HAP-1 (cell line): ENCODE measurements around the gene FOLR2.

Experiments used
- DNase-seq, 2 experiments: peaks; one replicate each; pipeline ENCODE4 v3.0.0-alpha.2; 2016 to 2020; ENCODE audit warnings: low spot score in 2 of 2
- H3K27me3 ChIP-seq: fragments of 250-450 bp; sonication (Bioruptor Pico); 2 replicates; pipeline ENCODE4 v1.5.1; 2020; ENCODE audit warnings: low read depth, mild to moderate bottlenecking, moderate library complexity
- H3K36me3 ChIP-seq: fragments of 250-450 bp; sonication (Bioruptor Pico); replicated peaks from 2 replicates; pipeline ENCODE4 v1.5.1; 2020; ENCODE audit warnings: mild to moderate bottlenecking
- H3K4me1 ChIP-seq: fragments of 250-450 bp; sonication (Bioruptor Pico); 2 replicates; pipeline ENCODE4 v1.5.1; 2020; ENCODE audit warnings: mild to moderate bottlenecking
- H3K4me3 ChIP-seq: fragments of 250-450 bp; sonication (Bioruptor Pico); 2 replicates; pipeline ENCODE4 v1.5.1; 2020; ENCODE audit warnings: mild to moderate bottlenecking, moderate library complexity
- H3K9me3 ChIP-seq: fragments of 250-450 bp; sonication (Bioruptor Pico); 2 replicates; pipeline ENCODE4 v1.5.1; 2020; ENCODE audit warnings: mild to moderate bottlenecking, moderate library complexity
- in situ Hi-C: fragments of 300-500 bp; cut with MboI; formaldehyde crosslinking; loops from 3 replicates; pipeline ENCODE4 v1.14.3; 2020; ENCODE audit warnings: low sequenced_read_pairs, inconsistent platforms, mixed read lengths

The FOLR2 gene

DNA sequence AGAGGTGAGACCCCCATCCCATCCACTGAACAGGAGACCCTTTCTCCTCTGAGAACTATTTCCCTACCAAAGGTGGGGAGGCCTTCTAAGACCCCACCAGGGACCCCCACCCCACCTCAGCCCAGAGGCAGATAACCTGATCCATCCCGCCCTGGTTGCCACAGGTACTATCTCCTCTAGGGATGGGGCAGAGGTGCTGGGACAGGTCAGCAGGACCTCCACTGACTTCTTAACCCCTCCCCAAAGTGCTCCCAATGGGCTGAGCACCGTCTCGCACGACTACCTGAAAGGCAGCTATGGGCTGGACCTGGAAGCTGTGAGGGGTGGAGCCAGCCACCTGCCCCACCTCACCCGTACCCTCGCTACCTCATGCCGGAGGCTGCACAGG lies 12.2 kb downstream of the FOLR2 start:
- no peaks in the 10 kb centered on the region for H3K4me1 ChIP-seq
- no peaks in the 10 kb centered on the region for H3K27me3 ChIP-seq
- H3K36me3 ChIP-seq = peaks cover 72% of the 10 kb centered on the region
- no peak for DNase-seq
- in situ Hi-C loops = no loop called here
- H3K9me3 ChIP-seq = no peaks in the 10 kb centered on the region
- no peak overlapping the region for H3K4me3 ChIP-seq

DNA sequence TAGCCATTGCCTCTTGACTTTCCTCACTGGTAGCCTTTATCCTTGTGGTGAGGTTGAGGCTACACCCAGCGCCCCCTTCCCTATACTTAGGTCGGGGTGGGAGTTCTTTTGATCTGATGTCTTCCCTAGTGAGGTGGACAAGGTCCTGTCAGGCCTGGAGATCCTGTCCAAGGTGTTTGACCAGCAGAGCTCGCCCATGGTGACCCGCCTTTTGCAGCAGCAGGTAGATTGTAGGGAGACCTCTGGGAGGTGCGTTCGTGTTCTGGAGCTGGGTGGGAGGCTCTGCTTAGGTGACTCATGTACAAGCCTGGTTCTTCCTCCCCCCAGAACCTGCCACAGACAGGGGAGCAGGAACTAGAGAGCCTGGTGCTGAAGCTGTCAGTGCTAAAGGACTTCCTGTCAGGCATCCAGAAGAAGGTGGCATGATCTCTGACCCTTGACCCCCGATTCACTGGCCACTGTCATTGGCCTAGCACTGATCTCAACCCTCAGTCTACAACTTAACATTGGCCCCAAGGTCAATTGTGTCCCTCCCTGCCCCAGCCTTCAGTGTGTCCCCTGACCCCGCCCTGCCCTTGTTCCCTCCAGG lies 12.8 kb downstream of the FOLR2 start:
- in situ Hi-C loops = no loop called here
- Histone ChIP-seq H3K36me3 (peaks cover 78% of the 10 kb centered on the region), H3K4me3 (no peak overlapping the region), H3K4me1 (no peaks in the 10 kb centered on the region), H3K27me3 (no peaks in the 10 kb centered on the region), H3K9me3 (no peaks in the 10 kb centered on the region)
- no peak for DNase-seq

DNA sequence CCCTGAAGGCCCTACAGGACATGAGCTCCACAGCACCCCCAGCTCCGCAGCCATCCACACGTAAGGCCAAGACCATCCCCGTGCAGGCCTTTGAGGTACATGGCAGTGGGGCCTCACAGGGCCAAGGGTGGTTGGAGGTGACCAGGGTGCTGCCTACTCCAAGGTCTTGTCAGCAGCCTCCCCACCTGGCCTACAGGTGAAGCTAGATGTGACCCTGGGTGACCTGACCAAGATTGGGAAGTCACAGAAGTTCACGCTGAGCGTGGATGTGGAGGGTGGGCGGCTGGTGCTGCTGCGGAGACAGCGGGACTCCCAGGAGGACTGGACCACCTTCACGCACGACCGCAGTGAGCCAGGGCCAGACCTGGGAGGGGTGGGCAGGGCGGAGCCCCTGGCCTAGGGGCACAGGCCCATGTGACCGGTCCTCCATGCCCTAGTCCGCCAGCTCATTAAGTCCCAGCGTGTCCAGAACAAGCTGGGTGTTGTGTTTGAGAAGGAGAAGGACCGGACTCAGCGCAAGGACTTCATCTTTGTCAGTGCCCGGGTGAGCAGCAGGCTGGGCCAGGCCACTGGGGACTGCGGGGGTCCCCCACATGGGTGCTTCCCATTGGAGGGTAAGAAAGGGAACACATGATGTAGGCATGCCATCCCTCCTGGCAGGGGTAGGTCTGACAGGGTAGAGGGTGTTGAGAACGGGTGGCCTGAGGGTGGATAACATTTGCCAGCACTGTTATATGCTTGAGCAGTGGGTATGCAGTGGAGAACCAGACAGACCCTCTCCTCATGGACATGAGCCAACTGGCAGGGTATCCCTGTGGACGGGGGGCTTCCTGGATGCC lies 13.6 kb downstream of the FOLR2 start:
- Histone ChIP-seq H3K36me3 (peaks cover 85% of the 10 kb centered on the region), H3K9me3 (no peaks in the 10 kb centered on the region), H3K4me1 (no peaks in the 10 kb centered on the region), H3K4me3 (no peak overlapping the region), H3K27me3 (no peaks in the 10 kb centered on the region)
- DNase-seq = no peak
- in situ Hi-C loops = no loop called here

DNA sequence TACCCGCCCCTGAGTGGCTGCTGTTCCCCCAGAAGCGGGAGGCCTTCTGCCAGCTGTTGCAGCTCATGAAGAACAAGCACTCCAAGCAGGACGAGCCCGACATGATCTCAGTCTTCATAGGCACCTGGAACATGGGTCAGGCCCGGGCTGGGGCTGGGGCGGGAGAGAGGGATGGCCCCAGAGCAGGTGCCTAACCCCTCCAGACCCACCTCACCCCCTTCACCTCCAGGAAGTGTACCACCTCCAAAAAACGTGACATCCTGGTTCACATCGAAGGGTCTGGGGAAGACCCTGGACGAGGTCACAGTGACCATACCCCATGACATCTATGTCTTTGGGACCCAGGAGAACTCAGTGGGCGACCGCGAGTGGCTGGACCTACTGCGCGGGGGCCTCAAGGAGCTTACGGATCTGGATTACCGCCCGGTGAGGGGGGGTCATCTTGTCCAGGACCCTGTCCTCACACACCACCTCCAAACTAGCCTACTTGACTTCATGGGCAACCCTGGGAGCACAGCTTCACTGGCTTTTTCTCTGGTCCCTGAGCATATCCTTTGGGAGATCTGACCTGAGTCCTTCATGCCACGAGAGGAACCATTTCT lies 14.3 kb downstream of the FOLR2 start:
- Histone ChIP-seq H3K4me3 (no peak overlapping the region), H3K4me1 (no peaks in the 10 kb centered on the region), H3K27me3 (no peaks in the 10 kb centered on the region), H3K9me3 (no peaks in the 10 kb centered on the region), H3K36me3 (peaks cover 89% of the 10 kb centered on the region)
- in situ Hi-C loops = no loop called here
- DNase-seq = no peak

DNA sequence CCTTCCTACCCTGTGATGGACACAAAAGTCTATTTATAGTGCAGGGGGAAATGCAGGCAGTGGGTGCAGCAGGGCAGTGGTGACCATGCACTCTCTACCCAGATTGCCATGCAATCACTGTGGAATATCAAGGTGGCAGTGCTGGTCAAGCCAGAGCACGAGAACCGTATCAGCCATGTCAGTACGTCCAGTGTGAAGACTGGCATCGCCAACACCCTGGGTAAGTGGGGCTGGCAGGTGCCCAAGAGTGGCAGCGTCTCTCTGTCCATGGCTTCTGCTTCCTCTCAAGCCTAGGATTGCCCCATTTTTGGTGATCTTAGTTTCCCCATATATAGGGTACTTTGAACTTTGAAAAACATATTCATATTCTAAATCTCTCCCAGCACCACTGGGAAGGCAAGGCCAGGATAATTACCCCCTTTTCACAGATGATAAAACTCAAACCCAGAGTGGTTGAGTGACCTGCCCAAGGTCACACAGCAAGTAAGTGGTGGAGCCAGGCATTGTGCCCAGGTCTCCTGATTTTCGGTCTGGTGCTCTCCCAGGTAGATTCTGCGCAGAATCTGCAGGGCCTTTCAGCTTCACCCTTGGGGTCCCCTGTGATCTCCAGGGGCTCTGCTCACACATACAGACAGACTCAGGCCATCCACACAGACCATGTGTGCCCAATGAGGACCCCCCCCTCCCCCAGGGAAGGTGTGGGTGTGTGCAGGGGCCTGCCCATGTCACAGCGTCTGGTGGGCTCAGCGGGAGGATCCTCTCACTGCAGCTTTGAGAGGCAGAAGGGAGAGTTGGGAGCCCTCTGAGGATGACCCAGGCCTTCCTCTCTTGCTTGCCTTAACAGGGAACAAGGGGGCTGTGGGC lies 15.0 kb downstream of the FOLR2 start:
- no peak for DNase-seq
- peaks cover 96% of the 10 kb centered on the region for H3K36me3 ChIP-seq
- no peaks in the 10 kb centered on the region for H3K4me1 ChIP-seq
- in situ Hi-C loops = no loop called here
- H3K27me3 ChIP-seq = no peaks in the 10 kb centered on the region
- no peaks in the 10 kb centered on the region for H3K9me3 ChIP-seq
- no peak overlapping the region for H3K4me3 ChIP-seq

DNA sequence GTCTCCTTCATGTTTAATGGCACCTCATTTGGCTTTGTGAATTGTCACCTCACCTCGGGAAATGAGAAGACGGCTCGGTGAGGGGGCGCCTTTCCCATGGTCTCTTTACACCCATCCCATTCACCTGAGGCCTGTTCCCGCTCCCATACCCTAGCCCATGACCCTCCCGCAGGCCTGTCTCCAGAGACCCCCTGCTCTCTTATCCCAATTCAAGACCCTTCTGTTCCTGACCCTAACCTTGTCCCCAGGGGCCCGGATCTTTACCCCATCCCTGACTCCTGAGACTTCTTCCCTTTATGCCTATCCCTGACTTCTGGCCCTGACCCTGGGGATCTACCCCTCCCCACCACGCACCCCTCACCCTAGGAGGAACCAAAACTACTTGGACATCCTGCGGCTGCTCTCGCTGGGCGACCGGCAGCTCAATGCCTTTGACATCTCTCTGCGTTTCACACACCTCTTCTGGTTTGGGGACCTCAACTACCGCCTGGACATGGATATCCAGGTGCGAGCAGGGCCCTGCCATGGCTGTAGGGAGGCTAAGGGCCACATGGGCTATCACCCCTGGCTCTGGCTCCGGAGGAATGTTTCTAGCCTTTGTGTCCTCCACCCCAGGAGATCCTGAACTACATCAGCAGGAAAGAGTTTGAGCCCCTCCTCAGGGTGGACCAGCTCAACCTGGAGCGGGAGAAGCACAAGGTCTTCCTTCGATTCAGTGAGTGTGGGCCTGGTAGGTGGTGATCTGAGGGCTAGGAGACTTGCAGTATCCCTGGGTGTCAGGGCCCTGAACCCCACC lies 15.9 kb downstream of the FOLR2 start:
- no peaks in the 10 kb centered on the region for H3K4me1 ChIP-seq
- no peak overlapping the region for H3K4me3 ChIP-seq
- H3K9me3 ChIP-seq = no peaks in the 10 kb centered on the region
- H3K27me3 ChIP-seq = no peaks in the 10 kb centered on the region
- in situ Hi-C loops = no loop called here
- peaks cover 96% of the 10 kb centered on the region for H3K36me3 ChIP-seq
- DNase-seq = no peak

DNA sequence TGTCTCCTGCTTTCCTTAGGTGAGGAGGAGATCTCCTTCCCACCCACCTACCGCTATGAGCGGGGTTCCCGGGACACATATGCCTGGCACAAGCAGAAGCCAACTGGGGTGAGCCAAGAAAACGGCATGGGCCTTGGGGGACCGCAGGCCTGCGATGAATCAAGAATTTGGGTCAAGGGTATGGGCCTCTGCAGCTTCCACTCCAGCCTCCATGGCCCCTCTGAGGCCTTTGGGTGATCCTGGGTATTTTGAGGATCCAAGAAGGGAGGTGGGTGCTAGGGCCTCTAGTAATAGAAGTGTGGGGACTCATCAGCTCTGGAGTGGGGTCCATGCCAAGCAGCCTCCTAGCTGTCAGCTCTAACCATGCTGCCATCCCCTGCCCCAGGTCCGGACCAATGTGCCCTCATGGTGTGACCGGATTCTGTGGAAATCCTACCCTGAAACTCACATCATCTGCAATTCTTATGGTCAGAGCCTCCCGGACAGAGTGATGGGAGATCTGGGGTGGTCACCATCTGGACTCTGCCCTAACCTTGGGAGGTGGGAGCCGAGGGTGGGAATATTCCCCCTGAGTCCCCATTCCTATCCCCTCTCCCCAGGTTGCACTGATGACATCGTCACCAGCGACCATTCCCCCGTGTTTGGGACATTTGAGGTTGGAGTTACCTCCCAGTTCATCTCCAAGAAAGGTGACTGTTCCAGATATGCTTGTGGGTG lies 16.6 kb downstream of the FOLR2 start:
- in situ Hi-C loops = no loop called here
- no peak for DNase-seq
- peaks cover 96% of the 10 kb centered on the region for H3K36me3 ChIP-seq

DNA sequence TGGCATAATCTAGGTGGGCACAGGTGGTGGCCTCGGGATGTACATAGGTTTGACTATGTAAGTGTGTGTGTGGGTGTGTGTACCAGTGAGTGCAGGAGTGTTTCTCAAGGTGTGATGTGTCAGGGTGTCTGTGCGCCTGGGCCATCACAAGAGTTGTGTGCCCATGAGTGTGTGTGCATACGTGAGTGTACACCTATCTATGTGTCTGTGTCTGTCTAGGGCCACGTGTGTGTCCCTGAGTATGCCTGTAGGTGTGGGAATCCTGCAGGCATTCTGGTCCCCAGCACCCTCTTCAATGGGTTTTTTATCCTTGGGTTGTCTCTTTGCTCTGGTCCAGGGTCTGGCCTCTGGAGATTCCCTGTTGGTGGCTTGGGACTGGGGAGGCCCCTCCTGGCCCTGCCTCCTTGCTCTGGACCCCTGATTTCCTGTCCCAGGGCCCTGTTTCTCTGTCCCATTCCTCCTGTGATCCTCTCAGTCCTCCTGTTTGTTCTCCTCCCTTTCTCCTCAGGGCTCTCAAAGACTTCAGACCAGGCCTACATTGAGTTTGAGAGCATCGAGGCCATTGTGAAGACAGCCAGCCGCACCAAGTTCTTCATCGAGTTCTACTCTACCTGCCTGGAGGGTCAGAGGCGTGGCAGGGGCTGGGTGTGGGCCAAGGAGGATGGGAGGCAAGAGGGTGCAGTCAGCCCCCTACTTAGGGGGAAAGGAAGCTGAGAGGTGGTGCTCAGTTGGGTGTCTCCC lies 17.3 kb downstream of the FOLR2 start:
- H3K36me3 ChIP-seq = peaks cover 92% of the 10 kb centered on the region
- H3K4me1 ChIP-seq = no peaks in the 10 kb centered on the region
- DNase-seq = no peak
- in situ Hi-C loops = no loop called here
- H3K4me3 ChIP-seq = no peak overlapping the region
- H3K9me3 ChIP-seq = no peaks in the 10 kb centered on the region
- H3K27me3 ChIP-seq = no peaks in the 10 kb centered on the region

More for the DNA sequence above, 16.6 kb downstream of the FOLR2 start:
- Histone ChIP-seq H3K9me3 (no peaks in the 10 kb centered on the region), H3K4me1 (no peaks in the 10 kb centered on the region), H3K4me3 (no peak overlapping the region), H3K27me3 (no peaks in the 10 kb centered on the region)

DNA sequence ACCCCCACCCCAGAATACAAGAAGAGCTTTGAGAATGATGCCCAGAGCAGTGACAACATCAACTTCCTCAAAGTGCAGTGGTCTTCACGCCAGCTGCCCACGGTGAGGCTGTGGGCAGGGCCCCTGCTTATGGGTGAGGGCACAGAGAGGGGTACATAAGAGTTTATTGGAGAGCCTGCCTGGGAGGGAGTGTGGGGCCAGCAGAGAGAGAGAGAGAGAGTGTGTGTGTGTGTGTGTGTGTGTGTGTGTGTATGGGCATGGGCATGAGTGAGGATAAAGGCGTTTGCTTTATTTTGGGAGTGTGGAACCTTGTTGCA lies 17.9 kb downstream of the FOLR2 start:
- H3K36me3 ChIP-seq = peaks cover 87% of the 10 kb centered on the region
- in situ Hi-C loops = no loop called here
- H3K4me3 ChIP-seq = no peak overlapping the region
- no peak for DNase-seq
- H3K27me3 ChIP-seq = no peaks in the 10 kb centered on the region
- H3K9me3 ChIP-seq = no peaks in the 10 kb centered on the region
- H3K4me1 ChIP-seq = peaks cover 1% of the 10 kb centered on the region; the same call in 1 of the 2 replicates

DNA sequence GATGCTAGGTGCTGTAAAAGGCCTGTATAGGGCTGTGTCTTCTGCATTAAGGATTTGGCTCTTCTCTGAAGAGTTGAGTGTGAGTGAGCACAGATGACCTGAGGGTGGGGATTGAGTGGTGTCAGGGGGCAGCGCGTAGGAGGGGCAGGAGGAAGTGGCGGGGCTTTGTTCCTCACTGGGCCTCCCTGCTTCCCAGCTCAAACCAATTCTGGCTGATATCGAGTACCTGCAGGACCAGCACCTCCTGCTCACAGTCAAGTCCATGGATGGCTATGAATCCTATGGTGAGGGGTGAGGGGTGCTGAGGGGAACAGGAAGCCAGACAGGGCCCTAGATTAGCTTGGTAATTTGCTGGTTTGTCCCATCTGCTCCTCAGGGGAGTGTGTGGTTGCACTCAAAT lies 18.3 kb downstream of the FOLR2 start:
- no peak overlapping the region for H3K4me3 ChIP-seq
- DNase-seq = no peak
- in situ Hi-C loops = no loop called here
- no peaks in the 10 kb centered on the region for H3K27me3 ChIP-seq
- H3K36me3 ChIP-seq = peaks cover 82% of the 10 kb centered on the region
- H3K9me3 ChIP-seq = no peaks in the 10 kb centered on the region
- H3K4me1 ChIP-seq = peaks cover 3% of the 10 kb centered on the region; the same call in 1 of the 2 replicates

DNA sequence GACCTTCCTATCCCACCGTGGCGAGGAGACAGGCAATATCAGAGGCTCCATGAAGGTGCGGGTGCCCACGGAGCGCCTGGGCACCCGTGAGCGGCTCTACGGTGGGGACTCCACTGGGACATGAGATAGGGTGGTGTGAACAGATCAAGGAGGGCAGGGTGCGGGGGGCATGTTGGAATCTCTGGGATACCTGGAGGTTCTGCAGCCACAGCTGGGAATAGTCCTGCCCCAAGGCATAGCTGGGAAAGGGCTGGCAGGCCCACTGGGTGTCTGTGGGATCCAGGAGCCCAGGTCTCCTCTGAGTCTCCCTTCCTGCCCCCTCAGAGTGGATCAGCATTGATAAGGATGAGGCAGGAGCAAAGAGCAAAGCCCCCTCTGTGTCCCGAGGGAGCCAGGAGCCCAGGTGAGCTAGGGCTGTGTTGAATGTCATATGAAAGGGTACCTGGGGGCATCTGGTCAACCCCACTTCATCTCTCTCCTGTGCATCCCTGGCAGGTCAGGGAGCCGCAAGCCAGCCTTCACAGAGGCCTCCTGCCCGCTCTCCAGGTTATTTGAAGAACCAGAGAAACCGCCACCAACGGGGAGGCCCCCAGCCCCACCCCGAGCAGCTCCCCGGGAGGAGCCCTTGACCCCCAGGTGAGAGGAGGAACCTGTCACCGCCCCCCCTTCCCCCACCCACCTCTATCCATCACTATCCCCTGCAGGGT lies 18.9 kb downstream of the FOLR2 start:
- no peaks in the 10 kb centered on the region for H3K9me3 ChIP-seq
- in situ Hi-C loops = no loop called here
- H3K4me1 ChIP-seq = peaks cover 3% of the 10 kb centered on the region; the same call in 1 of the 2 replicates
- peaks cover 77% of the 10 kb centered on the region for H3K36me3 ChIP-seq
- H3K27me3 ChIP-seq = no peaks in the 10 kb centered on the region
- DNase-seq = no peak
- H3K4me3 ChIP-seq = no peak overlapping the region
